ENCODE measurements around the gene SPP1.
A peak's percentile ranks its signal among the peaks of the same experiment; 100 is the strongest.
"Not testable (repeated sequence)": the region's sequence is repeated elsewhere in the genome, so short reads cannot be mapped to it uniquely, and the experiment has no call there.

The SPP1 gene

DNA sequence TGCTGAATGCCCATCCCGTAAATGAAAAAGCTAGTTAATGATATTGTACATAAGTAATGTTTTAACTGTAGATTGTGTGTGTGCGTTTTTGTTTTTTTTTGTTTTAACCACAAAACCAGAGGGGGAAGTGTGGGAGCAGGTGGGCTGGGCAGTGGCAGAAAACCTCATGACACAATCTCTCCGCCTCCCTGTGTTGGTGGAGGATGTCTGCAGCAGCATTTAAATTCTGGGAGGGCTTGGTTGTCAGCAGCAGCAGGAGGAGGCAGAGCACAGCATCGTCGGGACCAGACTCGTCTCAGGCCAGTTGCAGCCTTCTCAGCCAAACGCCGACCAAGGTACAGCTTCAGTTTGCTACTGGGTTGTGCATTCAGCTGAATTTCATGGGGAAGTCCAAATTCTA is at the start of gene SPP1:
Gene SPP1 (plus strand): TSS at position 249 of the 400 bp plus-strand sequence. CDS start 1,182 bp downstream, outside the sequence.
- no CpG with 5 or more reads among the region's 8 CpGs for WGBS (ENCODE audit: insufficient coverage, insufficient read length)
- H3K4me3 ChIP-seq (ENCODE audit: low read length): no peak within 1 kb of the TSS
- DNase-seq (ENCODE audit: low read depth, low spot score): peak; percentile 67
- no peak within 1 kb of the TSS for H3K27ac ChIP-seq (ENCODE audit: low read length)
- H3K4me1 ChIP-seq (ENCODE audit: control insufficient read depth, insufficient read depth, low read length): no peaks in the 10 kb centered on the region
- no peaks in the 10 kb centered on the region for H3K36me3 ChIP-seq (ENCODE audit: control insufficient read depth, insufficient read depth, low read length)
- H3K9me3 ChIP-seq (ENCODE audit: control insufficient read depth, insufficient read depth, low read length): no peaks in the 10 kb centered on the region
- no peaks in the 10 kb centered on the region for H3K27me3 ChIP-seq (ENCODE audit: control insufficient read depth, insufficient read depth, low read length)

DNA sequence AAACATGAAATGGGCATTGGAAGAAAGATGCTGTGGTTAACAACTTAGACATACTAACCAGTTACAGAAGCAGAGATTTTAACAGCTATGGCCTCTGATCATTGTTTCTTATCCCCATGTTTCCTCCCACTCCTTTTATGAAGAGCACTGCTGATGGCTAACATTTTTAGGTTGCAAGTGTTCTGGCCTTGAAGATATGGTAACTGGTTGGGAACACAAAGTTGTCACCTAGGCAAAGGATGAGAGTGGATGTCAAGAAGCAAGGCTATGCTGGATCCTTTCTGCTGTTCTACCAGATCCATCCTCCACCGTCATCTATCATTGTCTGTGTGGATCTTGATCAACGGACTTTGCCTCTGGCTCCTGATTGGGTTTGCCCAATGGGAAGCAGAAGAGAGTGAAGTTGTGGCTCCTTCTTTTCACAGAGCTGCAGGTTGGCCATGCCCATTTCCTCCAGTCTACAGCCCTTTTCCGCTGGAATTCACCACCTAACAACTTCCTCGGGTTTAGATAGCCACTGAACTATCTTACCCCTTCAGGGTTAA is 48.9 kb upstream of the SPP1 start:
- H3K4me1 ChIP-seq (ENCODE audit: control insufficient read depth, insufficient read depth, low read length): no peaks in the 10 kb centered on the region
- peaks cover 23% of the 10 kb centered on the region; the same call in 1 of the 2 replicates for H3K36me3 ChIP-seq (ENCODE audit: control insufficient read depth, insufficient read depth, low read length)
- H3K4me3 ChIP-seq (ENCODE audit: low read length): peak overlapping the region; percentile 37
- H3K27me3 ChIP-seq (ENCODE audit: control insufficient read depth, insufficient read depth, low read length): no peaks in the 10 kb centered on the region
- no CpG with 5 or more reads among the region's 4 CpGs for whole genome bisulfite sequencing (ENCODE audit: insufficient coverage, insufficient read length)
- H3K9me3 ChIP-seq (ENCODE audit: control insufficient read depth, insufficient read depth, low read length): no peaks in the 10 kb centered on the region
- DNase-seq (ENCODE audit: low read depth, low spot score): no peak
- H3K27ac ChIP-seq (ENCODE audit: low read length): no peak overlapping the region

DNA sequence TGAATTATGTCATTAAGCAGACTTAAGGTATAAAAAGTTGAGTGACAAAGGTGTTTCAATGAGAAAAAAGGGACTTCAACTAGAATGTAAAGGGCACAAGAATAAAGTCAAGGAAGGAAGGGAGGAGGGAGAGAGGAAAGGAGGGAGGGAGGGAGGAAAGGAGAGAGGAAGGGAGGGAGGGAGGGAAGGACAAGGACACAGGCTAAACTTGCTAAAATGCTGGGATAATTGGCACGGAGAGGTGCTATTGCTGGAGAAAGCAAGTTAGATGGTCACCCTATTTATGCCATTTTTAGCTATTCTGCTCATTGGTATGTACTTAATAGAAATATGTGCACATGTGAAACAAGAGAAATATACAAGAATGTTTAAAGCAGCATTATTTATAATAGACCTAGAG is 44.9 kb upstream of the SPP1 start:
- Histone ChIP-seq H3K36me3 (ENCODE audit: control insufficient read depth, insufficient read depth, low read length) (peaks cover 20% of the 10 kb centered on the region; the same call in 1 of the 2 replicates), H3K9me3 (ENCODE audit: control insufficient read depth, insufficient read depth, low read length) (no peaks in the 10 kb centered on the region), H3K4me3 (ENCODE audit: low read length) (no peak overlapping the region), H3K27ac (ENCODE audit: low read length) (no peak overlapping the region), H3K27me3 (ENCODE audit: control insufficient read depth, insufficient read depth, low read length) (no peaks in the 10 kb centered on the region), H3K4me1 (ENCODE audit: control insufficient read depth, insufficient read depth, low read length) (no peaks in the 10 kb centered on the region)
- WGBS (ENCODE audit: insufficient coverage, insufficient read length): no CpG with 5 or more reads among the region's 1 CpG
- DNase-seq (ENCODE audit: low read depth, low spot score): no peak

DNA sequence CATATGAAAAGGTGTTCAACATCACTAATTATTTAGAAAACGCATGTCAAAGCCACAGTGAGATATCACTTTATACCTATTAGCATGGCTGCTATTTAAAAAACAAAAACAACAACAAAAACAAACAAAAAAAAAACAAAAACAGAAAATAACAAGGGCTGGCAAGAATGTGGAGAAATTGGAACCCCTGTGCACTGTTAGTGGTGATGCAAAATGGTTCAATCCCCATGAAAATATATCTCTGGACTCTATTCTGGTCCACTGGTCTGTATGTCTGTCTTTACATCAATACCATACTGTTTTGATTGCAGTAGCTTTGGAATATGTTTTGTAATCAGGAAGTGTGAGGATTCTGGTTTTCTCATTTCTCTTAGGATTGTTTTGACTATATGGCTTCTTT is 43.6 kb upstream of the SPP1 start:
- Histone ChIP-seq H3K4me3 (ENCODE audit: low read length) (no peak overlapping the region), H3K27me3 (ENCODE audit: control insufficient read depth, insufficient read depth, low read length) (no peaks in the 10 kb centered on the region), H3K27ac (ENCODE audit: low read length) (no peak overlapping the region), H3K36me3 (ENCODE audit: control insufficient read depth, insufficient read depth, low read length) (peaks cover 9% of the 10 kb centered on the region; the same call in 1 of the 2 replicates), H3K9me3 (ENCODE audit: control insufficient read depth, insufficient read depth, low read length) (no peaks in the 10 kb centered on the region), H3K4me1 (ENCODE audit: control insufficient read depth, insufficient read depth, low read length) (no peaks in the 10 kb centered on the region)
- no peak for DNase-seq (ENCODE audit: low read depth, low spot score)
- no CpG with 5 or more reads among the region's 1 CpG for WGBS (ENCODE audit: insufficient coverage, insufficient read length)

DNA sequence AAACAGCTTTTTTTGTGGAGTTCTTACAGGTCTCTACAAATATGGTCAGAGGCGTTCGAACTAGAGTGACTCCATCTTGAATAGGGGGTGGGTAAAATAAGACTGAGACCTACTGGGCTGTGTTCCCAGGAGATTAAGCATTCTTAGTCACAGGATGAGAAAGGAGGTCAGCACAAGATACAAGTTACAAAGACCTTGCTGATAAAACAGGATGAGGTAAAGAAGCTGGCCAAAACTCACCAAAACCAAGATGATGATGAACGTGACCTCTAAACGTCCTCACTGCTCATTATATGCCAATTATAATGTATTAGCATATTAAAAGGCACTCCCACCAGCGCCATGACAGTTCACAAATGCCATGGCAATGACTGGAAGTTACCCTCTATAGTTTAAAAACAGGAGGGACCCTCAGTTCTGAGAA is 42.8 kb upstream of the SPP1 start:
- no peak overlapping the region for H3K27ac ChIP-seq (ENCODE audit: low read length)
- no peak overlapping the region for H3K4me3 ChIP-seq (ENCODE audit: low read length)
- WGBS (ENCODE audit: insufficient coverage, insufficient read length): no CpG with 5 or more reads among the region's 5 CpGs
- peaks cover 9% of the 10 kb centered on the region; the same call in 1 of the 2 replicates for H3K36me3 ChIP-seq (ENCODE audit: control insufficient read depth, insufficient read depth, low read length)
- DNase-seq (ENCODE audit: low read depth, low spot score): no peak
- H3K4me1 ChIP-seq (ENCODE audit: control insufficient read depth, insufficient read depth, low read length): no peaks in the 10 kb centered on the region
- no peaks in the 10 kb centered on the region for H3K9me3 ChIP-seq (ENCODE audit: control insufficient read depth, insufficient read depth, low read length)
- no peaks in the 10 kb centered on the region for H3K27me3 ChIP-seq (ENCODE audit: control insufficient read depth, insufficient read depth, low read length)

GRCh38 chr4:87933337-87933736 is 42.2 kb upstream of the SPP1 start:
- no CpG with 5 or more reads among the region's 1 CpG for WGBS (ENCODE audit: insufficient coverage, insufficient read length)
- no peaks in the 10 kb centered on the region for H3K27me3 ChIP-seq (ENCODE audit: control insufficient read depth, insufficient read depth, low read length)
- peaks cover 6% of the 10 kb centered on the region; the same call in 1 of the 2 replicates for H3K36me3 ChIP-seq (ENCODE audit: control insufficient read depth, insufficient read depth, low read length)
- no peak for DNase-seq (ENCODE audit: low read depth, low spot score)
- no peak overlapping the region for H3K27ac ChIP-seq (ENCODE audit: low read length)
- no peaks in the 10 kb centered on the region for H3K4me1 ChIP-seq (ENCODE audit: control insufficient read depth, insufficient read depth, low read length)
- H3K4me3 ChIP-seq (ENCODE audit: low read length): no peak overlapping the region
- H3K9me3 ChIP-seq (ENCODE audit: control insufficient read depth, insufficient read depth, low read length): no peaks in the 10 kb centered on the region

- Histone ChIP-seq H3K4me3 (ENCODE audit: low read length) (no peak overlapping the region), H3K9me3 (ENCODE audit: control insufficient read depth, insufficient read depth, low read length) (no peaks in the 10 kb centered on the region)
- DNase-seq (ENCODE audit: low read depth, low spot score): no peak
Measured at GRCh38 chr4:87934157-87934704, 41.3 kb upstream of the SPP1 start.

GRCh38 chr4:87934973-87935372 is 40.5 kb upstream of the SPP1 start:
- Histone ChIP-seq H3K27me3 (ENCODE audit: control insufficient read depth, insufficient read depth, low read length) (no peaks in the 10 kb centered on the region), H3K36me3 (ENCODE audit: control insufficient read depth, insufficient read depth, low read length) (0 out of 2 replicates have a peak, but pooled peaks cover 3% of the 10 kb centered on the region), H3K27ac (ENCODE audit: low read length) (no peak overlapping the region), H3K9me3 (ENCODE audit: control insufficient read depth, insufficient read depth, low read length) (no peaks in the 10 kb centered on the region), H3K4me3 (ENCODE audit: low read length) (no peak overlapping the region; the same call in 1 of the 2 replicates), H3K4me1 (ENCODE audit: control insufficient read depth, insufficient read depth, low read length) (no peaks in the 10 kb centered on the region)
- DNase-seq (ENCODE audit: low read depth, low spot score): no peak
- WGBS (ENCODE audit: insufficient coverage, insufficient read length): no CpG with 5 or more reads among the region's 2 CpGs

More at GRCh38 chr4:87934157-87934704, 41.3 kb upstream of the SPP1 start:
- no CpG with 5 or more reads among the region's 2 CpGs for WGBS (ENCODE audit: insufficient coverage, insufficient read length)
- Histone ChIP-seq H3K4me1 (ENCODE audit: control insufficient read depth, insufficient read depth, low read length) (no peaks in the 10 kb centered on the region), H3K27me3 (ENCODE audit: control insufficient read depth, insufficient read depth, low read length) (no peaks in the 10 kb centered on the region), H3K27ac (ENCODE audit: low read length) (no peak overlapping the region), H3K36me3 (ENCODE audit: control insufficient read depth, insufficient read depth, low read length) (0 out of 2 replicates have a peak, but pooled peaks cover 3% of the 10 kb centered on the region)

GRCh38 chr4:87935954-87936353 is 39.6 kb upstream of the SPP1 start:
- not testable (repeated sequence) for H3K27ac ChIP-seq (ENCODE audit: low read length)

DNA sequence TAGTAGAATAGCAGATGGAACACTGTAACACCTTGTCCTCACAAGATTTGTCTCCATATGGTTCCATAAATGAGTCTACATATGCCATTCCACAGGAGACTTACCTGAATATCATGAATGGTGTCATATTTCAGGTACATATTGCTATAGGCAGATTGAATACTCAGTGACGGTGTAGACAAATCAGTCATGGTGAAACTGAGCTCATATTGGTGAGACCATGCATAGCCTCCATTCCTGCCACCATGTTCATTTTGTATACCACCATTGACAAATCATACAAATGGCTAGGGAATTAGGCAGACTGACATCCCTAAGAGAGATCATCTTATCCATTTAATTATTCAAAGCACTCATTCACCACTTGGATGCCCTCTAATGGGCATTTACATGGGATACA is 38.0 kb upstream of the SPP1 start:
- Histone ChIP-seq H3K4me1 (ENCODE audit: control insufficient read depth, insufficient read depth, low read length) (peaks cover 4% of the 10 kb centered on the region; the same call in 1 of the 2 replicates), H3K4me3 (ENCODE audit: low read length) (no peak overlapping the region), H3K27me3 (ENCODE audit: control insufficient read depth, insufficient read depth, low read length) (no peaks in the 10 kb centered on the region), H3K9me3 (ENCODE audit: control insufficient read depth, insufficient read depth, low read length) (no peaks in the 10 kb centered on the region), H3K27ac (ENCODE audit: low read length) (no peak overlapping the region), H3K36me3 (ENCODE audit: control insufficient read depth, insufficient read depth, low read length) (no peaks in the 10 kb centered on the region)
- WGBS (ENCODE audit: insufficient coverage, insufficient read length): no CpG with 5 or more reads among the region's 1 CpG
- no peak for DNase-seq (ENCODE audit: low read depth, low spot score)

More at GRCh38 chr4:87935954-87936353, 39.6 kb upstream of the SPP1 start:
- not testable (repeated sequence) for H3K9me3 ChIP-seq (ENCODE audit: control insufficient read depth, insufficient read depth, low read length); H3K27me3 ChIP-seq (ENCODE audit: control insufficient read depth, insufficient read depth, low read length); H3K4me1 ChIP-seq (ENCODE audit: control insufficient read depth, insufficient read depth, low read length); H3K4me3 ChIP-seq (ENCODE audit: low read length); DNase-seq (ENCODE audit: low read depth, low spot score); H3K36me3 ChIP-seq (ENCODE audit: control insufficient read depth, insufficient read depth, low read length)
- WGBS (ENCODE audit: insufficient coverage, insufficient read length): no CpG with 5 or more reads among the region's 9 CpGs

- Histone ChIP-seq H3K4me3 (ENCODE audit: low read length) (no peak overlapping the region), H3K36me3 (ENCODE audit: control insufficient read depth, insufficient read depth, low read length) (no peaks in the 10 kb centered on the region), H3K9me3 (ENCODE audit: control insufficient read depth, insufficient read depth, low read length) (no peaks in the 10 kb centered on the region), H3K27me3 (ENCODE audit: control insufficient read depth, insufficient read depth, low read length) (no peaks in the 10 kb centered on the region), H3K4me1 (ENCODE audit: control insufficient read depth, insufficient read depth, low read length) (peaks cover 4% of the 10 kb centered on the region; the same call in 1 of the 2 replicates), H3K27ac (ENCODE audit: low read length) (no peak overlapping the region)
- no peak for DNase-seq (ENCODE audit: low read depth, low spot score)
Measured at GRCh38 chr4:87938746-87939145, 36.8 kb upstream of the SPP1 start.
